Right hindlimb (tissue), 1 donor: ENCODE measurements around the gene NOTCH3.

Experiments
- DNase-seq: peaks from one replicate; pipeline ENCODE4 v3.0.0-alpha.2; 2018

NOTCH3 gene

DNA sequence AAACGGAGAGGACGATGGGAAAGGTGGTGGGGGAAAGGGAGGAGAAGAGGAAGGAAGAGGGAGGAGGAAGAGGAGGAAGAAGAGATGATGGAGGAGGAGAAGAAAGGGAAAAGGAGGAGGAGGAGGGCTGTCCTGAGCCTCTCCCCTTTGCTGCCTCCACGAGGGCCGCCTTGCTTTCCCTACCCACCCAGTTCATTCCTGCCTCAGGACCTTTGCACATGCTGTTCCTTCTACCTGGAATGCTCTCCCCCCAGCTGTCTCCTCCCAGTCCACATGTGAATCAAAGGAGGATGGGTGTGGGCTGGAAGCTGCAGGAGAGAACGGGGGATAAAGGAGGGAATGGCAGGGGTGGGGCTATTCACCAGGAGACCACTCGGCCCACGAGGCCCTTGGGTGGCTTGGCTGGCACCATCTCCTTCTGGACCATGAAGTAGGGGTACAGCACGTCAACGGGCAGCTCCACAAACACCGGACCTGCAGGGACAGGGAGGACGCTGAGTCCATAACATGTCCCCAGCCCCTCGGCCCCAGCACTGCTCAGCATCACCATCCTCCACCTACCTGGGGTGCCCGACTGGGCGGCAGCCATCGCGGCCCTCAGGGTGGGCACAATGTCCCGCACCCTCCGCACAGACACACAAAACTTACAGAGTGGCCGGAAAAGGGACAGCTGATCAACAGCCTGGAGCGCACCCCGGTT, 78.3 kb downstream of the NOTCH3 start:
- no peak for DNase-seq

- no peak for DNase-seq
Observed at GRCh38 chr19:15120135-15121026, 80.4 kb downstream of the NOTCH3 start.

DNA sequence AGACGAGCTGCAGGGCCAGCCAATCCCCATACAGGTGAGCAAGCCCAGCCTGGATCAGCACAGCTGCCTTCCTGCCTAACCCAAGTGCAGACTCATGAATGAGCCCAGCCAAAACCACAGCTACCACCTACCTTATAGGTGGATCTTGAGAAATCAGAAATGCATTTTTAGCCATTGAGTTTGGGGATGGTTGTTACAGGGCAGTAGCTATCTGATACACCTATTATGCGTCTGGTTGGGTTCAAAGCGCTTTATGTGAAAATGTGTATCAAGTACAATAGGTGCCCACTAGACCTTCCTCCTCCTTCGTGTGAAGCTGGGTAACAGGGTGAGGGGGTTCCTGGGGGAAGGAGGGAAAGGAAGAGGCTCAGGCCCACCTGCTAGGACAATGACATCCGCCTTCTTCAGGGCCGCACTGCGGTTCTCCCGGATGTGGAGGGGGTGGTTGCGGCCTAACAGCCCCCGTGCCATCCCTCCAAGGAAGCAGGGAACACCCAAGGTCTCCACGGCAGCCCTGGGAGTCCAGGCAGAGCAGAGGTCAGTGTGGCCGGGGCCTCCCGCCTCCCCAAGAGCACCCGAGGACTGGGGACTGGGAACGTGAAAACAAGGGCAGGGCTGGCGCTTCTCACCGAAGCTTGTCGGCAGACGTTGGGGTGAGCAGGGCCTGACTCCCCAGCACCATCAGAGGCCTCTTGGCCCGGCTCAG, 81.9 kb downstream of the NOTCH3 start:
- DNase-seq, result no peak

GRCh38 chr19:15118248-15118647, 82.5 kb downstream of the NOTCH3 start:
- no peak for DNase-seq

DNA sequence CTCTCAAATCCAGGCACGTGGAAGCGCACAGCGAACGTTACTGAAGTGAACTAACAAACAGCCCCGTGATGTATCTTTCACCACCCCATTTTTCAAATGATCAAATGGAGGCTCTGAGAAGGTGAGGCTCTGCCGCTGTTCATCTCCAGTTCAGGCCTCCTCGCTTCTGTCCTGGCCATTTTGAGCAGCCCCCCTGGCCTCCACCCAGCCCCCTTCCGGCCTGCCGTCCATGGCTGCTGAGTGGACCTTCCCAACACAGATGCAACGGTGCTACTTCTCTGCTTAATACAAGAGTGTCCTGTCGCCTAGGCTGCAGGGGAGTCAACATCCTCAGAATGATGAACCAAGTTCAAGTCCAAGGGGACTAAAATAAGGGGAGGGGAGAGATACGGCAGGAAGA, 83.9 kb downstream of the NOTCH3 start:
- no peak for DNase-seq

DNA sequence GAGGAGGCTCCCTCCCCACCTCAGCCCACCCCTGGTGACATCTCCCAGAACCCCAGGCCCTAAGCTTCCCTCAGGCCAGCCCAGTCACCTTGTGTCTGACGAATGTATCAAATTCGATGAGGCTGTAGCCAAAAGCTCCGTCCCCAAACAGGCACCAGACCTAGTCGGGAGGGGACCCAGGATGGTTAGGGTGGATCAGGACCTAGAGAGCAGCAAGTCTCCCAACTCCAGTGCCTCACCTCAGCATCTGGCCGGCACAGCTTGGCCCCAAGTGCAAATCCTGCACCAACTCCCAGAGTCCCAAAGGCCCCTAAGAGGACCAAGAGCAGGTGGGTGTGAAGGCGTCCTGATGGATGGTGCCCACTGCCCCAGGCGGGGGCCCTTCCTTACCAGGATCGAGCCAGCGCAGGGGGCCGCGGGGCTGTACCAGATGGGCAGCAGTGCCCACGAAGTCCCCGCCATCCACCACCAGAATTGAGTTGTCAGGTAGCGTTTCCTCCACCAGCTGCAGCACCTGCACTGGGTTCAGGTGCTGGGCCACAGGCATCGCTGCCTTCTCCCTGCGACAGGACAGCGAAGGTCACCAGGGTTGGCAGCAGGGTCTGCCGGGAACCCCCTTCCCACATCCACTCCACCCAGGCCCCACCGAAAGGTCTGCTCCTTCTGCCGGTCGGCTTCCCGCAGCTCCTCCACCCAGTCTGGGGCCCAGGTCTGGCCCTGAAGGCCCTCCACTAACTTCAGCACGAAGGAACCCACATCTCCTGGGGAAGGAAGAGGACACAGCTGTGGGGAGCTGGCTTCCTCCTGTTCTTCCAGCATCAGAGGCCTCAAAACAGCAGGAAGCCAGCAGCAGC, 84.8 kb downstream of the NOTCH3 start:
- DNase-seq, result peak; percentile 30

DNA sequence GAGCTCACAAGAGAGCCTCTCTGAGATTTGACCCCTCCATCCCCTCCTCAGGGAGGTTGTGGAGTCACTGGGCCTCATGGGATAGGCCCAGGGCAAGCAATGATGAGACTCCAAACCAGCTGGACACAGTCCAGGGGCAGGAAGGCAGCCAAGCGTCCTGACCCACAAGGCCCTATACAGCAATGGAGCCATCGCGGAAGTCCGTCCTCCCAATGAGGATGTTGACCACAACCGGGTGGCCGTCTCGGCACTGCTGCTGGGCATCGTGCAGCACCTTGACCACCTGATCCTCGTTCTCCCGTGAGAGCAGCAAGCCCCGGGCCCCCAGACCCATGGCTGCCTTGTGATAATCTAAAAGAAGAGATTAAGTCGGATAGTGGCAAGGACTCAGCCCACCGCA, 85.7 kb downstream of the NOTCH3 start:
- peak; percentile 61 for DNase-seq

DNA sequence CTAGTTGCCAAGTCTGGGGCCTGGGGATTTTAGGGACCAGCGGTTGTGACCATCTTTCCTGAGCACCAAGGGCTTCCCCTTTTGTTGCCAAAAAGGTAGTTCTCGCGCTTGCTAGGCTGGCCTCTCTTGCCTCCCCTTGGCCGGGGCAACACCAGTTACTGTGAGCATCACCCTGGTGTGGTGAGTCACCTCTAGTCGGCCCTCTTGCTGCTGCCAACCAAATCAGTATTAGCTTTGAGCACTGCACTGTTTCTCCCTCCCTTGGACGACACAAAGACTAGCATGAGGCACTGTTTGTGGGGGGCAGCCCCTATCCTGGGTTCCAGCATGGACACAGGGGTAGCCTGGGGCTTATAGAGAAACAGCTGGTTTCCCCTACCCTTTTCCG, 86.6 kb downstream of the NOTCH3 start:
- no peak for DNase-seq

- DNase-seq, result no peak
Observed at GRCh38 chr19:15113245-15114152, 87.3 kb downstream of the NOTCH3 start.

- no peak for DNase-seq
Observed at GRCh38 chr19:15112385-15112784, 88.4 kb downstream of the NOTCH3 start.

- no peak for DNase-seq
Observed at GRCh38 chr19:15111758-15112157, 89.0 kb downstream of the NOTCH3 start.

GRCh38 chr19:15110418-15110815, 90.4 kb downstream of the NOTCH3 start:
- DNase-seq, result no peak

GRCh38 chr19:15109768-15110417, 90.9 kb downstream of the NOTCH3 start:
- DNase-seq, result no peak
